GM12873 (cell line): ENCODE data around the gene SNRNP35.

Experiments
- CTCF ChIP-seq: IDR thresholded peaks from 2 replicates; pipeline ENCODE4 v1.5.1; 2012; ENCODE audit warnings: low read depth, mild to moderate bottlenecking, moderate library complexity, low read length, control low read depth; ENCODE audit not compliant: insufficient read depth; ENCODE audit errors: missing control alignments

Gene SNRNP35

GRCh38 chr12:123472438-123472849 is 14.5 kb downstream of the SNRNP35 start:
- TF ChIP-seq CTCF: no peak

GRCh38 chr12:123474485-123475245 is 16.7 kb downstream of the SNRNP35 start:
- TF ChIP-seq CTCF: no peak

GRCh38 chr12:123475246-123475703 is 17.3 kb downstream of the SNRNP35 start:
- TF ChIP-seq CTCF: no peak

- TF ChIP-seq CTCF: no peak
These were observed 20.1 kb downstream of the SNRNP35 start for GRCh38 chr12:123478069-123478468.

- no peak for TF ChIP-seq CTCF
These were observed 20.8 kb downstream of the SNRNP35 start for GRCh38 chr12:123478762-123479161.

GRCh38 chr12:123479442-123480180 is 21.7 kb downstream of the SNRNP35 start:
- TF ChIP-seq CTCF: no peak

GRCh38 chr12:123482876-123483275 is 24.9 kb downstream of the SNRNP35 start:
- no peak for TF ChIP-seq CTCF
